Mesothelial cell of epicardium (in vitro differentiated cells): ENCODE data around the gene SALL2. TPM values are rescaled to one million over a fixed set of nuclear protein-coding genes. Genes with fewer than 3 reads are reported as not detected.

Experiments used
- DNase-seq, 2 experiments: peaks; one replicate each; pipeline ENCODE4 v3.0.0; 2021; ENCODE audit warnings: low spot score in 2 of 2; ENCODE audit not compliant: unreplicated experiment in 2 of 2
- H3K27ac Mint-ChIP-seq: 2 replicates; pipeline ENCODE4 v1.8.0; 2021; ENCODE audit warnings: mixed read lengths
- H3K27me3 Mint-ChIP-seq: 2 replicates; pipeline ENCODE4 v1.8.0; 2021; ENCODE audit warnings: low read depth, mixed read lengths
- H3K36me3 Mint-ChIP-seq: 2 replicates; pipeline ENCODE4 v1.8.0; 2021; ENCODE audit warnings: mixed read lengths
- H3K4me1 Mint-ChIP-seq: 2 replicates; pipeline ENCODE4 v1.8.0; 2021; ENCODE audit warnings: mixed read lengths
- H3K4me3 Mint-ChIP-seq: 2 replicates; pipeline ENCODE4 v1.8.0; 2021; ENCODE audit warnings: mild to moderate bottlenecking, moderate library complexity, mixed read lengths
- H3K9me3 Mint-ChIP-seq: 2 replicates; pipeline ENCODE4 v1.8.0; 2021; ENCODE audit warnings: mixed read lengths
- CTCF ChIP-seq: fragments of 200-600 bp; sonication (generic); IDR thresholded peaks from one replicate; pipeline ENCODE4 v1.5.0; 2021; ENCODE audit warnings: antibody characterized with exemption; ENCODE audit not compliant: unreplicated experiment
- total RNA-seq: library from RNA; stranded (reverse); gene quantifications from 3 replicates; pipeline ENCODE4 v1.2.1, GENCODE V29; 2021

Gene SALL2
- total RNA-seq, 1 donor from 2014 or later = 44.6 TPM

DNA sequence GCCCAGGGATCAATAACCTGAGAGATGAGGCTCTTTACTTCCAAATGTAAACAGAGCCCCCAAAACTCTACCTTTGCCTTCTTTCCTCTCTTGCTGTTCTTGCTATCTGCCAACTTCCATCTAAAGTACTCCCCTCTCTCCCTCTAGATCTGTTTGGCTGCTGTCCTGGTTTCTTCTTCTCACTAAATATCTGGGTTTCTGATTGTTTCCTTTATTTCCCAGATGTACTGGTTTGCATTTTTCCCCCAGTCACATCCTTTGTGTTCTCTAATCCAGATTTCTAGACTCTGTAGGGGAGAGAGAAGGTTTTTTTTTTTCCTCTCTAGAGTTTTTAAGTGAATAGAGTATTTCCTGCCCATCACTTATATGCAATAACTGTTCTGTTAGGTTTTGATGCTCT lies 7.1 kb upstream of the SALL2 start:
- Mint-ChIP-seq H3K27ac (no peak overlapping the region), H3K4me1 (peaks cover 18% of the 10 kb centered on the region), H3K36me3 (no peaks in the 10 kb centered on the region), H3K9me3 (no peaks in the 10 kb centered on the region), H3K27me3 (peaks cover 28% of the 10 kb centered on the region), H3K4me3 (no peak overlapping the region)
- TF ChIP-seq CTCF = no peak
- no peak for DNase-seq

- H3K4me1 Mint-ChIP-seq = peaks cover 22% of the 10 kb centered on the region
- DNase-seq = no peak
- no peak for TF ChIP-seq CTCF
- H3K9me3 Mint-ChIP-seq = no peaks in the 10 kb centered on the region
- peaks cover 7% of the 10 kb centered on the region for H3K27me3 Mint-ChIP-seq
- no peak overlapping the region for H3K27ac Mint-ChIP-seq
- no peak overlapping the region for H3K4me3 Mint-ChIP-seq
- peaks cover 4% of the 10 kb centered on the region for H3K36me3 Mint-ChIP-seq
These were observed 3.4 kb upstream of the SALL2 start for GRCh38 chr14:21529515-21529914.

- no peak overlapping the region for H3K4me3 Mint-ChIP-seq
- peaks cover 7% of the 10 kb centered on the region for H3K36me3 Mint-ChIP-seq
- H3K4me1 Mint-ChIP-seq = peaks cover 22% of the 10 kb centered on the region
- peak overlapping the region; percentile 18 for H3K27ac Mint-ChIP-seq
- H3K27me3 Mint-ChIP-seq = peaks cover 1% of the 10 kb centered on the region
- no peak for TF ChIP-seq CTCF
- H3K9me3 Mint-ChIP-seq = no peaks in the 10 kb centered on the region
- DNase-seq = no peak
These were observed 2.5 kb upstream of the SALL2 start for GRCh38 chr14:21528381-21529348.

DNA sequence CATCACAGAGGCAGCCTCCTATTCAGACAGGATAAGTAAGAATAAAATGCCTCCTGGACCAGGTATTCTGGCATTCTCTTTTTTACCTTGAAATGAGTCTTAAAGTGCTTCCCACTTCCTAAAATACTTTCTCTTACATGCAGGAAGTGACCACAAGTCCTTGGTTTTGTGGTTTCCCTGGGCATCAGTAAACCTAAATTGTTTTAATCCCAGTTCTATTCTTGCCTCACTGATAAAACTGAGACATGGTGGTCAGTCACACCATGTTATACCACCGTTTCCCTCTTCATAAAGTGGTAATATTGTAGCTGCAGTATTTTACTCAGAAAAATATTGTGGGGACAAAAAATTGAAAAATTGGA lies 1.2 kb upstream of the SALL2 start:
- H3K4me1 Mint-ChIP-seq = peaks cover 29% of the 10 kb centered on the region
- TF ChIP-seq CTCF = no peak

GRCh38 chr14:21526672-21527317 lies 649 bp upstream of the SALL2 start:
- H3K4me1 Mint-ChIP-seq = peaks cover 32% of the 10 kb centered on the region
- H3K36me3 Mint-ChIP-seq = peaks cover 24% of the 10 kb centered on the region
- no peak for DNase-seq
- H3K9me3 Mint-ChIP-seq = no peaks in the 10 kb centered on the region
- peak overlapping the region; percentile 90 for H3K27ac Mint-ChIP-seq
- no peak for TF ChIP-seq CTCF
- H3K4me3 Mint-ChIP-seq = peak overlapping the region; percentile 80
- H3K27me3 Mint-ChIP-seq = no peaks in the 10 kb centered on the region

More for the DNA sequence above, 1.2 kb upstream of the SALL2 start:
- Mint-ChIP-seq H3K27ac (peak overlapping the region; percentile 90), H3K36me3 (peaks cover 19% of the 10 kb centered on the region), H3K9me3 (no peaks in the 10 kb centered on the region), H3K4me3 (peak overlapping the region; percentile 80), H3K27me3 (no peaks in the 10 kb centered on the region)
- DNase-seq = no peak
